ENCODE results near the gene ZNF211. TPM values are rescaled to one million over a fixed set of nuclear protein-coding genes. Genes with fewer than 3 reads are reported as not detected.

ZNF211 gene
- 7.1 and 13.5 TPM in 2 replicates for total RNA-seq

DNA sequence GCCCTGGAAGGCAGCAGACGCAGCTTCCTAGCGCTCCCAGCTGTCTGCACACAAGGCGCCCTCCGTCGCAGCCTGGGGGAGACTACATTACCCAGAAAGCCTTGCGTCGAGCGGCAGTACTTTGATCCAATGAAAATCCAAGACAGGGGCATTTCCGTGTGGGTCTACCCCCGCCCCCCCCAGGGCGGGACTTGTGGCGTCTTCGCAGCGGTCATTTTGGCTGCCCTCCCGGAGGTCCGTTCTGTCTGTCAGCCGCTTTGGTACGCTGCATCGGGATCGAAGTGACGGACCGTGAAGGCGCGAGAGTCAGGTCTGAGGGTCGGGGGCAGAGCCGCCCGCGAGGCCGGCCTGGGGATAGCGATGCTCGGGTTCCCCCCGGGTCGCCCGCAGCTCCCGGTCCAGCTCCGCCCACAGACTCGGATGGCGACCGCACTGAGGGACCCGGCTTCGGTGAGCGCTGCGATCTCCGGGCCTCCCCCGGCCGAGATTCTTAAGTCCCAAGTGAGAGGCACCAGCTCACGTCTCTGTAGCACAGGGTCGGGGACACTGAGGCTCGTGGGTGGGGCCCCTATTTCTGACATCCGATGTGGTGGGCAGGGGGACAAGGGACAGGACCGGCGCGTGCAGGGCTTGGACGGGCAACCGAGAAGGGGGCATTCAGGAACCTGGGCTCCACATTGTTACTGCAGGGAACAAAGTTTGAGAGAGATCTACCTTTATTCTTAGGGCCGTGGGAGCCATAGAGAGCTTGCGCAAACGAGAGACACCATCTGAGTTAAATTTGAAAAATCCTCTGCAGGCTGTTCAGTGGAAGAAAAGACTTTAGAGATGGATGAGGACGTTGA lies at the start of gene ZNF211:
Gene ZNF211, plus strand, starts transcription at position 182 of the 845 bp plus-strand sequence. Its CDS starts 179 bp downstream, at position 361.
- DNase-seq (ENCODE audit: low read depth, low spot score), result peak; percentile 75

DNA sequence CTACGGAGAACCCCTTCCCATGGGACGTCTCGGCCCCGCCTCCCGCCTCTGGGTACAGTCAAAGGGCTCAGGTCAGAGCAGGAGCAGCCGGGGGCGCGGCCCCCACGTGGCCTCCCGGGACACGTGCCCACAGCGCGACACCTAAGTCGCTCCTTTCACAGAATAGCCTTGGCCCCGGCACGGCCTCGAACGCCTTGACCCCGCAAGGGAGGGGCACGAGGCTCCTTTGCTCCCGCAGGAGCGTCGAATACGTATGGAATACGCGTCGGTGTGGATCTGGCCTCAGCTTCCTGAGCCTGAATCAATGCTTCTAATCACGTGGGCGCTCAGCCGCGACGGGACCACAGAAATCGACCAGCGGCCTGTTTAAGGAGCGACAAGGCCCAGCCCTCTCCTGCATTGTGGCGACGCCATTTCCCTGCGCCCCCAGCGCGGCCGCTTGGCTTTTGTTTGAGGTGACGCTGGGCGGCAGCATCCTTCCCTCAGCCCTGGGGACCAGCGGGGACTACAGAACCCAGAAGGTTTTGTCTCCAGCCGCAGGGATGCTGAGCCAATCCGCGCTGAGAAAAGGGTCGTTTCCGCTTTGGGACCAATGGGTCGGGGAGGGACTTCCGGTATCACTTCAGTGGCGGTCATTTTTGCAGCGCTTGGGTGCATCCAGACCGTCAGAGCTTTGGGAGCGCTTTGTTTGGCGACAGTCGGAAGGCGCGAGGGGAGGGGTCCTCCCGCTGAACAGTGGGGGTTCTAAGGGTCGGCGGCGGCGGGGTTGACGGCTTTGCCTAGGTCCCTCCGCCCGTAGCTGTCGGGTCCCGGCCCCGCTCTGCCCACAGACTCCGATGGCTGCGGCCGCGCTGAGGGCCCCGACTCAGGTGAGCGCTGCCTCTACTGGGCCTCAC lies 49.2 kb upstream of the ZNF211 start, which contains the start of gene ZIK1:
Gene ZIK1, plus strand, starts transcription at position 625 of the 896 bp plus-strand sequence. Its CDS starts 212 bp downstream, at position 837.
- DNase-seq (ENCODE audit: low read depth, low spot score), result peak; percentile 8

DNA sequence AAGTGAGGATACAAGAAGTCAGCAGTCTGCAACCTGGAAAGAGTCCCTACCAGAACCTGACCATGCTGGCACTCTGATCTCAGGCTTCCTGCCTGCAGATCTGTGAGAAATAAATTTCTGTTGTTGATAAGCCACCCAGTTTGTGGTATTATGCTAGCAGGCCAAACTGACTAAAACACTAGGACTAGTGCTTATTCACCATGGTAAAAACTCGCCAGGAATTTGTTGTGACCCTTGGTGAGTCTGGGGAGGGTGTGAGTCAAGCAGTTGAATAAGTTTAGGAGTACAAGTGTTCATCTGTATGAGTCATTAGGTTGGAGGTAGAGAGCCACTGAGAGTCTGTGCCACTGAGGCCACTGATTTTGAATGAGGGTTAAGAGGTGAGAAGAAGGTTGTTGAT lies 45.4 kb upstream of the ZNF211 start:
- no peak for DNase-seq (ENCODE audit: low read depth, low spot score)

DNA sequence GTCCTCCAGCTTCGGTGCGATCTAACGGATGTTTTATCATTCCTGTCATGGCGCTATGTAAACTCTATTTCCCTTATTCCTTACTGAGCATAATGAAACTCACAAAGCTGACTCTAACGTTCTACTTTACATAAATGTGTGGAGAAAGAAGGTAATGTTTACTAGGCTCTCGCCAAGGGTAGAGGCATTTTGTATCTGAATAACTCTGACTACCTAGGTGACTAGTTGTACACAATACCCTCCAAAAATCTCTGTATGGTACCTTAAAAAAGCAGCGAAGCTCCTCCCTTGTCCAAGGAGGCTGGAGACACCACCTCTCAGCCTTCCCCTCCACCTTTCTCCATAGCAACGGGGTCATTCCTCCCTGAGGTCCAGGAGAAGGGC lies 33.6 kb upstream of the ZNF211 start:
- no peak for DNase-seq (ENCODE audit: low read depth, low spot score)

DNA sequence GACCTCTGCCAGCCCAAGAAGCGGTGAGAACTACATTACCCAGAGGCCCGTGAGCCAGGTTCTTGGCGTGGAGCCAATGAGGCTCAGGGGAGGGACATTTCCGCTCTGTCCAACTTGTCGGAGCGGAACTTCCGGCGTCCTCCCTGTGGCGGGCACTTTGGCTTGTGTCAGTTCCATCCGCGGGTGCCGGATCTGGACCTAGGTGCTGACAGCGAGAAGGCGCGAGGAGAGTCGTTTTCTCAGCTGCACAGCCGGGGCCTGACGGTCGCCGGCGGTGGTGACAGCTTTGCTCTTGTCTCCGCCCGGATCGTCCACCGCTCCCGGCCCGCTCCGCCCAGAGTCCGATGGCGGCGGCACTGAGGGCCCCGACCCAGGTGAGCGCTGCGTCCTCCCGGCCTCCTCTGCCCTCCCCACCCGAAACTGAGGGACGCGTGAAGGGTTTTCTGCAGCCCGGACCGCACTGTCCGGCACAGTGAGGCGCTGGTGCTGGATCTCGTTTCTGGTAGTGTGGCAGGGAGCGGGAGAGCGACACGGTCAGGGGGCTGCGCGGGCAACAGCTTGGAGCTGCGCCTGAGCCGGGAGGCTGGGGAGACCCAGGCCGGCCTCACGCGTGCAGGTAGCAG lies 33.1 kb upstream of the ZNF211 start, which contains the start of gene ZNF530:
Gene ZNF530, plus strand, starts transcription at position 125 of the 623 bp plus-strand sequence. CDS start 4,461 bp downstream, outside the sequence.
- DNase-seq (ENCODE audit: low read depth, low spot score), result peak; percentile 64

DNA sequence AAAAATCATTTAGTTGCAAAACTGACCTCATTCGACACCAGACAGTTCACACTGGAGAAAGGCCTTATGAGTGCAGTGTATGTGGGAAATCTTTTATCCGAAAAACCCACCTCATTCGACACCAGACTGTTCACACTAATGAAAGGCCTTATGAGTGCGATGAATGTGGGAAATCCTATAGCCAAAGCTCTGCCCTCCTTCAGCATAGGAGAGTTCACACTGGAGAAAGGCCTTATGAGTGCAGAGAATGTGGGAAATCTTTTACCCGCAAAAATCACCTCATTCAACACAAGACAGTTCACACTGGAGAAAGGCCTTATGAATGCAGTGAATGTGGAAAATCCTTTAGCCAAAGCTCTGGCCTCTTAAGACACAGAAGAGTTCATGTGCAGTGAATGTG lies 26.0 kb upstream of the ZNF211 start:
- DNase-seq (ENCODE audit: low read depth, low spot score), result no peak

DNA sequence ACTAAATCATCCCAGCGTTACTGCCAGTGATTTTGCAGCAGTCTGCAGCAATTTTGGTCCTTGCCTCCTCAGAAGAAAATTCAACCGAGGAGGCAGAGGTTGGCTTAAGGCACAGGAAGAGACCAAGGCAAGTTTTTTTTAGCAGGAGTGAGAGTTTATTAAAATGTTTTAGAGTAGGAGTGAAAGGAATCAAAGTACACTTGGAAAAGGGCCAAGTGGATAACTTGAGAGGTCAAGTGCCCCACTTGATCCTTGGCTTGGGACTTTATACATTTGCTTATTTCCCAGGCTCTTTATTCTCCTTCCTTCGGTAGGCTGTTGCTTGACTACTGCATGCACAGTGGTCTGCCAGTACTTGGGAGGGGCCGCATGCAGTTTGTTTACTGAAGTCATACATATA lies 21.9 kb upstream of the ZNF211 start:
- no peak for DNase-seq (ENCODE audit: low read depth, low spot score)

DNA sequence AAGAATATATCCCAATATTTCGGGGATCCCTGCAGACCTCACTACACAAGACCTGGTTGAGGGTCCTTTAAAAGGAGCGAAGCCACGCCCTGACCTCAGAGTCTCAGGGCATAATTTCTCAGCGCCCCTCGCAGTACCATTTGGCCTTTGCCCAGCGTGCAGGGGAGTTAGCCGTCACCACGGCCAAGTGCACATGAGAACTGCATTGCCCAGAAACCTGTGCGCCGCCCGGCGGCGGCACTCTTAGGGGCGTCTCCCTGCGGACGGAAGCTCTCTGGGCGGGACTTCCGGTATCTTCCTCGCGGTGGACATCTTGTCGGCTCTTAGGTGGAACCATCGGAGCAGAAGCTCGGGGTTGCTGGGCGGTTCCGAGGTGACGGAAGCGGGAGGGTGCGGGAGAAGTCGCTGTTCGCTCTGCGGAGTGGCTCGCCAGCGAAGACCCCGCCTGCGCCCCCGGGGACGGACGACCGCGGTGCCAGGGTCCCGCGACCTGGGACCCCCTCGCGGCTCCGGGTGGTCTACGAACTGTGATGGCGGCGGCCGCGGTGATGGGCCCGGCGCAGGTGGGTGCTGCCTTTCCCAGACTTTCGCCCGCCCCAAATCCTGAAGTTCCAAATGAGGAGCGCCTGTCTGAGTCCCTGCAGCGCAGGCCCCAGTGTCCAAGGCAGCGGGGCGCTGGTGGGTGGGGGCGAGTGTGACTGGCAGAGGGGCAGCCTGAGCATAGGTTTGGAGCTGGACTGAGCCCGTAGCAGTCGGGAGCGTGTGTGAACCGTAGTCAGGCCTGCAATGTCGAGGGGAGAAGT lies 18.8 kb upstream of the ZNF211 start, which contains the start of gene ZNF134:
Gene ZNF134, plus strand, starts transcription at position 302 of the 803 bp plus-strand sequence. CDS start 5,227 bp downstream, outside the sequence.
- peak; percentile 52 for DNase-seq (ENCODE audit: low read depth, low spot score)

DNA sequence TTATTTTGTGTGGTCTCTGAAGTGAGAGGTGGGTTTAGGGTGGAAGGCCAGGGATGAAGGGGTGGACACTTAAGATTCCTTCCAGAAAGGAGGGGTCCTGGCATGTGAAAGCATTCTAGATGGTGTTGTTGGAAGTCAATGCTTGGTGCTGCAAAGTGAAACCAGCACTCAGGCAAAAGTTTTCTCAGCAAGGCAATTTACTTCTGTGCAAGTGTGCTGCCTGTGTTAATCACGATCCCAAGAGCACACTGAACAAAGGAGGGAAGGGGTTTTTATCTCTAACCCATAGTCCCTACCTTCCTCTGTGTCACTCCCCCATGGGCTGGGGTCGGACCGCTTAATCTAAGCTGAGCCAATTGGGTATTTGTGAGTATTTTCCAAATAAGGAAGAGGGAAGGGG lies 17.6 kb upstream of the ZNF211 start:
- DNase-seq (ENCODE audit: low read depth, low spot score), result no peak

DNA sequence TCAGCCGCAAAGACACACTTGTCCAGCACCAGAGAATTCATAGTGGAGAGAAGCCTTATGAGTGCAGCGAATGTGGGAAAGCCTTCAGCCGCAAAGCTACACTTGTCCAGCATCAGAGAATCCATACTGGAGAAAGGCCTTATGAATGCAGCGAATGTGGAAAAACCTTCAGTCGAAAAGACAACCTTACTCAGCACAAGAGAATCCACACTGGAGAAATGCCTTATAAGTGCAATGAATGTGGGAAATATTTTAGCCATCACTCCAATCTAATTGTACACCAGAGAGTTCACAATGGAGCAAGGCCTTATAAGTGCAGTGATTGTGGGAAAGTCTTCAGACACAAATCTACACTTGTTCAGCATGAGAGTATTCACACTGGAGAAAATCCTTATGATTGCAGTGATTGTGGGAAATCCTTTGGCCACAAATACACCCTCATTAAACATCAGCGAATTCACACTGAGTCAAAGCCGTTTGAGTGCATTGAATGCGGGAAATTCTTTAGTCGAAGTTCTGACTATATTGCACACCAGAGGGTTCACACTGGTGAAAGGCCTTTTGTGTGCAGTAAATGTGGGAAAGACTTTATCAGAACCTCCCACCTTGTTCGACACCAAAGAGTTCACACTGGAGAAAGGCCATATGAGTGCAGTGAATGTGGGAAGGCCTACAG lies 12.2 kb upstream of the ZNF211 start:
- no peak for DNase-seq (ENCODE audit: low read depth, low spot score)

DNA sequence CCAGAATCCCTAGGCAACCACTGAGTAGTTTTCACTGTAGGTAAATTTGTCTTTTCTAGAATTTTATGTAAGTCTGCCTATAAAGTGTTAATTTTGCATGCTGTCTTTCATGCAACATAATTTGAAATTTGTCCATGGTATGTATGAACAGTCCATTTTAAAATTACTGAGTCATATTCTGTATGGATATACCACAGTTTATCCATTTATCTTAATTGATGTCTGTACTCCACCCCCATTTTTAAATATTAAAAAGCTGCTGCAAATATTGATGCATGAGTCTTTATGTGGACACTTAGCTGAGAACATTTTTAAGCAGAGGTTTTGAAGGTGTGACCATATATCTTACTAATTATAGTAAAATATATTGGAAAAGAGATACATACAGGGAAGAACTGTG lies 9.9 kb upstream of the ZNF211 start:
- no peak for DNase-seq (ENCODE audit: low read depth, low spot score)

DNA sequence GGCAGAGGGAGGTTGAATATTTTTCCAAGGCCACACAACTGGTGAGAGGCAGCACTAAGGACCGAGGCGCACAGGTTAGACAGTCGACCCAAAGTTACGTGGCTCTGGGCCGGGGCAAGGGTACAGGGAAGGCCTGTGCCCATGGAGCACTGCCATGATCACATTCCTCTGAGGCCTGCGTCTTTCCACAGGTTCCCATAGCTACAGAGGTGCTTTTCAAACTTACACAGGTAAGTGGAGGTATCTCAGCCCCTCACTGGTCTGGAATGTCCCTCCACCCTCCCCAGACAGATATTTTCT lies 814 bp downstream of the ZNF211 start:
- no peak for DNase-seq (ENCODE audit: low read depth, low spot score)

DNA sequence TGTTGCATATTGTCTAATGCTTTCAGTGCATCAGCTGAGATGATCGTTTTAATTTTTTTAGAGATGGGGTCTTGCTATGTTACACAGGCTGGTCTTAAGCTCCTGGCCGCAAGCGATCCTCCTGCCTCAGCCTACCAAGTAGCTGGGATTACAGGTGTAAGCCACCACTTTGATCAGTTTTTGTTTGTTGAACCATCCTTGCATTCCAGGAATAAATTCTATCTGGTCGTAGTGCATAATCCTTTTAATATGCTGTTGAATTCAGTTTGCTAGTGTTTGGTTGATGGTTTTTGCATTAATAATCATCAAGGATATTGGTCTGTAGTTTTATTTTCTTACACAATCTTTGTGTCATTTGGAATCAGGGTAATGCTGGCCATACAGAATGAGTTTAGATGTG lies 4.4 kb downstream of the ZNF211 start:
- DNase-seq (ENCODE audit: low read depth, low spot score), result no peak

DNA sequence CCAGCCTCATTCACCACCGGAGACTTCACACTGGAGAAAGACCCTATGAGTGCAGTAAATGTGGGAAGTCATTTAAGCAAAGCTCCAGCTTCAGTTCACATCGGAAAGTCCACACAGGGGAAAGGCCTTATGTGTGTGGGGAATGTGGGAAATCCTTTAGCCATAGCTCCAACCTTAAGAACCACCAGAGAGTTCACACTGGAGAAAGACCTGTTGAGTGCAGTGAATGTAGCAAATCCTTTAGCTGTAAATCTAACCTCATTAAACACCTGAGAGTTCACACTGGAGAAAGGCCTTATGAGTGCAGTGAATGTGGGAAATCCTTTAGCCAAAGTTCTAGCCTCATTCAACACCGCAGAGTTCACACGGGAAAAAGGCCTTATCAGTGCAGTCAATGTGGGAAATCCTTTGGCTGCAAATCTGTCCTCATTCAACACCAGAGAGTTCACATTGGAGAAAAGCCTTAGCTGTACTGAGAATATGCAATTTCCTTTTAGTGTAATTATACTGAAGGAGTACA lies 8.8 kb downstream of the ZNF211 start:
- no peak for DNase-seq (ENCODE audit: low read depth, low spot score)

DNA sequence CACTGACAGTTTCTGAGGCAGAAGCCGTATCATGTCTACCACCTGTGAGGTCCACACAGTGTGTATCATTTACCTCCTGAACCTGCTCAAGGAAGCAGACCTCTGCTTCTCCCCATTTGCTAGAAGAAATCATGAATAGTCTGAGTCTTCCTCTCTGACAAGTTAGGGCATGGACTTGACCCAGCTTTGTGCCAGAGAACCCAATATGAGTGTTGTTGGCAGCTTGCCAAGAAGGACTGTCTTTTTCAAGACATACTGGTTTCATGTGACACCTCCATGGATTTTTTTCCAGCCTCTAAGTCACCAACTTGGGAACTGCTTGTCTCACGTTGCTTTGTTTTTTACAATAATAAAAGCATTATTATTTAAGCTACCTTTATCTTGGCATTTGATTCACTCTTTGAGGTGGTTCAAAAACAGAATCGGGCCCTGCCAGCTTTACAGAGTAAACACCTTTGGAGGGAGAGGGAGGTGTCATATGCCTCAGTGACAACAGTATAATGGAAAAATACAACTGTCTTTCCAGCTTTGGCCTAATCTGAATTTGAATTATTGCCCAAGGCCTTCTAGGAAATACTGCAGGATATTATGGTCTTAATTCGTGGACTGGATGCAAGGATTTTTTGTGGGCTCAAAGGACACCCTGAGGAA lies 9.6 kb downstream of the ZNF211 start:
- DNase-seq (ENCODE audit: low read depth, low spot score), result no peak

DNA sequence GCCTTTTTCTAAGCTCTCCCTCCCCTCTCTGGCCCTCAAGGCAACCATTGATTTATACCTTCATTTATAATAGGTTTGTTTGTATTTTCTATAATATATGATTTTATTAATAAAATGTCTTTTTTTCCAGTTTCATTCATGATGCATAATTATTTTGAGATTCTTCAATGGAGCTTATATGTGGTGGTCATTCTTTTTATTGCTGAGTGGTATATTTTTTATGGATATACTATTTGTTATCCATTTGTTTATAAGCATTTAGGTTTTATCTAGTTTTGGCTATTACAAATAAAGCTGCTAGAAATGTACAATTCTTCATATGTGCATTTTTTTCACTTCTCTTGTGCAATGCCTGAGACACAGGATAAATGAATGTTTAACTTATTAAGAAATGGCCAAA lies 10.8 kb downstream of the ZNF211 start:
- no peak for DNase-seq (ENCODE audit: low read depth, low spot score)

DNA sequence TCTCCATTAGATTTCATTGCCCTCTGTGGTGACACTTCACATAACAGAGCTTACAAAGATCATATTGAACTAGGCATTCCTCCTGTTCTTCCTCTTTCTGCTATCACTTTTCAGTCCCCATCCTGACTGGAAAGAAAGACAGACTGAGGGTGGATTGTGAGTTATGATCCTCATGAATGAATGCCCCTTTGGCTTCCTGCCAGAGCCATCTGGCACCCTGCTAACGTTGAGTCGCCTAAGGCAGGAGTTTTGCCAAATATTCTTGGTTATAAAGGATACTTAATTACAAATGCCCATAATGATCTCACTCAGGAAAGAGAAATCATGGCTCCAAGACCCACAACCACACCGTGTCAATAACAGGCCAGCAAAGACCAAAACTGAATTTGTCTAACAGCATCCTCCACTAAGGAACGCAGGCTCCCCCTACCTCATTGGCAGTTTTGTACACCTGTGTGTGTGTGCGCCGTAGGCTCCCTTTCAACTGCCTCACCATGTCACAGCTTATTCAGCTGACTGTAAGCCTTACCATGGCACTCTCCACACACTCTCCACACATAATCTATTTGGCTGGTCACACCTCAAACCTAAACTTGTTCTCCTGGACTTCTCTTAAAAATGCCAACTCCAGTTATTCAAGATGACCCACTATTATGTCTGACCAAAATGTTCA lies 15.5 kb downstream of the ZNF211 start:
- no peak for DNase-seq (ENCODE audit: low read depth, low spot score)

DNA sequence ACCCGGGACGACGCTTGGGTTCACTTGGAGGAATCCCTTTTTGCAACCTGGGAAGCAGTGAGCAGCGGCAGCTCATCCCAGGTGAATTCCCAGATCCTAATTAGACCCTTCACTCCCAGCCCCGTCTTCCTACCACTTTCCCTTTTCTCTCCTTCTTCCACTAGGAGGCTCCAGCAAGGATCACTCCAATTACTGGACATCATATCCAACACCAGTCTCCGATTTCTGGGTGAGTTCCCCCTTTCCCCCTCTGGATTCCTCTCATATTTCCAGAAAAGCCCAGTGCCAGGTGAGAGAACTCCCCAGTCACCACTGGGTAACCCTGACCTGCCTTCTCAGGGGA lies 18.7 kb downstream of the ZNF211 start:
- no peak for DNase-seq (ENCODE audit: low read depth, low spot score)

DNA sequence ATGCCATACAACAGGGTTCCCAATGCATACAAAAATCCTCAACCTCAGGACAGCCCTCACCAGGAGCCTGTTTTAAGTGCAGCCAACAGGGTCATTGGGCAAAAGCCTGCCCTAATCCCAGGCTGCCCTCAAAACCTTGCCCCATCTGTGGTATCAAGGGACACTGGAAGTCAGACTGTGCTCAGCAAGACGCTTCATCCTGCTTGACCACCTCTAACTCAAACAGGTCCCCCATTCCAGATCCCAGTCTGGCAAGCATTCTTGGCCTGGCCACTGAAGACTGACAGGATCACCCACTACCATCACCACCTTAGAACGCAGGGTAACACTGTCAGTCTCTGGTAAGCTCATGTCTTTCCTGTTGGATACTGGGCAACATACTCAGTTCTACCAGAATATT lies 20.7 kb downstream of the ZNF211 start:
- DNase-seq (ENCODE audit: low read depth, low spot score), result no peak
